ENCODE data around the gene TNNC2. TPM values are rescaled to one million over a fixed set of nuclear protein-coding genes. Genes with fewer than 3 reads are reported as not detected.
A peak's percentile ranks its signal among the peaks of the same experiment; 100 is the strongest.

The TNNC2 gene
- total and polyA plus RNA-seq, 2 of the 13 experiments (the other 11 are each of a cell fraction or from before 2014, with no cell fraction given), result 1.8 to 4.7 TPM

GRCh38 chr20:45826381-45827019 is 612 bp downstream of the TNNC2 start (continued):
- TF ChIP-seq ZNF142 (CRISPR knock-in tag; IDR thresholded peaks at IDR 0.05), result no peak
- TF ChIP-seq ESRRA (CRISPR knock-in tag; IDR thresholded peaks at IDR 0.05; ENCODE audit: low read depth), result no peak
- TF ChIP-seq PAX8 (CRISPR knock-in tag; IDR thresholded peaks at IDR 0.05; ENCODE audit: borderline replicate concordance), result no peak
- TF ChIP-seq EP300 (IDR thresholded peaks at IDR 0.05; ENCODE audit: low read depth in 2 of 2, low read length in 2 of 2), result no peak
- 0 out of 2 replicates have a peak, but pooled peaks have one; percentile 46 for TF ChIP-seq EP300 (CRISPR knock-in tag; IDR thresholded peaks at IDR 0.05; ENCODE audit: borderline replicate concordance)
- TF ChIP-seq ZNF3 (CRISPR knock-in tag; IDR thresholded peaks at IDR 0.05), result 0 out of 2 replicates have a peak, but pooled peaks have one; percentile 20
- 0 out of 2 replicates have a peak, but pooled peaks have one; percentile 14 for TF ChIP-seq SALL1 (CRISPR knock-in tag; IDR thresholded peaks at IDR 0.05)
- TF ChIP-seq HOXA5 (CRISPR knock-in tag; IDR thresholded peaks at IDR 0.05), result no peak
- TF ChIP-seq TBL1XR1 (IDR thresholded peaks at IDR 0.05; ENCODE audit: borderline replicate concordance, low read length, partially characterized antibody), result no peak
- no peak for TF ChIP-seq ZNF788 (CRISPR knock-in tag; IDR thresholded peaks at IDR 0.05; ENCODE audit: borderline replicate concordance)
- TF ChIP-seq ZBTB49 (CRISPR knock-in tag; IDR thresholded peaks at IDR 0.05; ENCODE audit: borderline replicate concordance), result 0 out of 2 replicates have a peak, but pooled peaks have one; percentile 20
- TF ChIP-seq PITX1 (CRISPR knock-in tag; IDR thresholded peaks at IDR 0.05), result no peak
- TF ChIP-seq ZNF720 (CRISPR knock-in tag; IDR thresholded peaks at IDR 0.05), result no peak
- TF ChIP-seq NCOR1 (IDR thresholded peaks at IDR 0.05; ENCODE audit: borderline replicate concordance, low read length), result no peak
- TF ChIP-seq GPBP1L1 (CRISPR knock-in tag; IDR thresholded peaks at IDR 0.05), result no peak
- no peak for TF ChIP-seq ZNF44 (CRISPR knock-in tag; IDR thresholded peaks at IDR 0.05)
- TF ChIP-seq MED1 (CRISPR knock-in tag; IDR thresholded peaks at IDR 0.05), result no peak
- TF ChIP-seq YY1 (IDR thresholded peaks at IDR 0.05; ENCODE audit: insufficient read depth, insufficient replicate concordance, low read depth, low read length), result no peak
- TF ChIP-seq ZBTB38 (CRISPR knock-in tag; IDR thresholded peaks at IDR 0.05), result 0 out of 2 replicates have a peak, but pooled peaks have one; percentile 45
- no peak for TF ChIP-seq PRPF4 (IDR thresholded peaks at IDR 0.05; ENCODE audit: low read depth, low read length, poor library complexity, severe bottlenecking)
- no peak for TF ChIP-seq YEATS4 (CRISPR knock-in tag; IDR thresholded peaks at IDR 0.05; ENCODE audit: borderline replicate concordance)
